ENCODE data around the gene TSEN54. TPM values are rescaled to one million over a fixed set of nuclear protein-coding genes. Genes with fewer than 3 reads are reported as not detected.

Gene TSEN54
- total and polyA plus RNA-seq, 2 experiments from 2014 or later = 42.5 to 52.3 TPM

DNA sequence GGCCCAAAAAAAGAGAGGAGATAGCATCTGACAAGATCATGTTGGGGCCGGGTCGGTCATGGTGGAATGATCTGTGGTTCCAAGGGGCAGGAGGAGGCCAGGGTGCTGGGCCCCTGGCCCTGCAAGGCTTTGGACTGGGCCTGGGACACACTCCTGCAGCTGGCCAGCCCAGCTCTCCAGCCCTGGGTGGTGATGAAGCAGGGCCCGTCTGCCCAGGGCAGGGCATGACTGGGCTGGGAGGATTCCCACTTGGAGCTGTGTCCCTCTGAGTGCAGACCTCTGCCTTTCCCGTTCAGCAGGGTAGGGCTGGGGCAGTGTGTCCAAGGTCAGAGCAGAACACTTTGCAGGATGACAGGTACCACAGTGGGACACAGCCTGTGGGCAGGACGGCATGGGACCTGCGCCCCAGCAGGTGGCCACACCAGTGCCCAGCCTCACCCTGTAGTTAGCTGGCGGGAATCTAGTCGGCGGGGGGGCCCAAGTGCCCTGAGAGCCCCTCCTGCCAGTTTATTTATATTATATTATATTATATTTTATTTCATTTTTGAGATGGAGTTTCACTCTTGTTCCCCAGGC is 43.7 kb downstream of the TSEN54 start:
- no peak for DNase-seq (ENCODE audit: low spot score)
- TF ChIP-seq EZH2 (IDR thresholded peaks at IDR 0.05; ENCODE audit: borderline replicate concordance) = no peak
- TF ChIP-seq CTCF (IDR thresholded peaks at IDR 0.05; ENCODE audit: poor library complexity) = no peak
- TF ChIP-seq EZH2phosphoT487 (IDR thresholded peaks at IDR 0.05; ENCODE audit: low read depth, severe bottlenecking, unreplicated experiment) = no peak
- Histone ChIP-seq H3K4me2 (no peak overlapping the region), H3K27me3 (no peaks in the 10 kb centered on the region), H3K9me2 (replicated peaks; ENCODE audit: insufficient read depth) (no peaks in the 10 kb centered on the region), H4K20me1 (ENCODE audit: insufficient read depth, poor library complexity, severe bottlenecking) (no peaks in the 10 kb centered on the region), H3K36me3 (replicated peaks; ENCODE audit: insufficient read depth, low read depth) (no peaks in the 10 kb centered on the region), H2AFZ (no peak overlapping the region), H3K9me3 (ENCODE audit: low read depth) (no peaks in the 10 kb centered on the region), H3K27ac (no peak overlapping the region), H3K79me2 (peaks cover 6% of the 10 kb centered on the region), H3K4me3 (no peak overlapping the region), H3K4me1 (ENCODE audit: insufficient read depth) (peaks cover 19% of the 10 kb centered on the region)
- WGBS (ENCODE audit: low lambda C conversion rate, missing lambda C conversion rate) = 91% methylated on average over 9 of the region's 9 CpGs

DNA sequence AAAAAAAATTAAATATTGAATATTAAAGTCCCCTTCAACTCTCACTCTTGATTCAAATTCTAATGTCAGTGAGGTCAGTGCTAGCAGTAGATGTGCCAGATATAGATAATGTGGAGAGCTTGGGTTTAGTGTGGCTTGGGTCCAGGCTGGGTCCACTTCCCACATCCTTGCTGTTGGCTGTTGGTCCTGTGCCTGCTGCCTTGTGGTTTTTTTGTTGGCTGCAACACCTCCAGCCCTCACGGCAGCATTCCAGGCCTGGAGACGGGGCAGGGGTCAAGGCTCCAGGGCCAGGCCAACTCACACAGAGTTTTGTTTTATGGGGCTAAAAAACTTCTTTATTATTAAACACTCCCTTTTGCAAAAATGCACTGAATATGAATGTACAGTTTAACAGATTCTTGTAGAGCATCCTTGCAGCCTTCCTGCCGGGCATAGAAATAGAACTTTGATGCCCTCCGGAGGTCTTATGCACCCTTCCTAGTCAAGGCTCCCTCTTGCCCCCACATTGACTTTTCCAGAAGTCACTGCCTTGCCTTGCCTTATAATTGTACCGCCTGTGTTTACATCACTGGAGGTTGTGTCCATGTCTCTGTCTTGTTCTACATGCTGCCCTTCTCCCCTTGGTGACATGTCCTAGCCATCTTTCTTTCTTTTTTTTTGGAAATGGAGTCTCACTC is 45.7 kb downstream of the TSEN54 start:
- Histone ChIP-seq H3K27me3 (no peaks in the 10 kb centered on the region), H3K9me3 (ENCODE audit: low read depth) (no peaks in the 10 kb centered on the region), H4K20me1 (ENCODE audit: insufficient read depth, poor library complexity, severe bottlenecking) (no peaks in the 10 kb centered on the region), H3K36me3 (replicated peaks; ENCODE audit: insufficient read depth, low read depth) (no peaks in the 10 kb centered on the region), H3K4me1 (ENCODE audit: insufficient read depth) (peaks cover 10% of the 10 kb centered on the region), H2AFZ (no peak overlapping the region), H3K27ac (no peak overlapping the region), H3K79me2 (no peaks in the 10 kb centered on the region), H3K9me2 (replicated peaks; ENCODE audit: insufficient read depth) (no peaks in the 10 kb centered on the region), H3K4me3 (no peak overlapping the region), H3K4me2 (no peak overlapping the region)
- 77% methylated on average over 5 of the region's 5 CpGs for WGBS (ENCODE audit: low lambda C conversion rate, missing lambda C conversion rate)
- DNase-seq (ENCODE audit: low spot score) = no peak
- TF ChIP-seq EZH2phosphoT487 (IDR thresholded peaks at IDR 0.05; ENCODE audit: low read depth, severe bottlenecking, unreplicated experiment) = no peak
- no peak for TF ChIP-seq EZH2 (IDR thresholded peaks at IDR 0.05; ENCODE audit: borderline replicate concordance)
- no peak for TF ChIP-seq CTCF (IDR thresholded peaks at IDR 0.05; ENCODE audit: poor library complexity)

DNA sequence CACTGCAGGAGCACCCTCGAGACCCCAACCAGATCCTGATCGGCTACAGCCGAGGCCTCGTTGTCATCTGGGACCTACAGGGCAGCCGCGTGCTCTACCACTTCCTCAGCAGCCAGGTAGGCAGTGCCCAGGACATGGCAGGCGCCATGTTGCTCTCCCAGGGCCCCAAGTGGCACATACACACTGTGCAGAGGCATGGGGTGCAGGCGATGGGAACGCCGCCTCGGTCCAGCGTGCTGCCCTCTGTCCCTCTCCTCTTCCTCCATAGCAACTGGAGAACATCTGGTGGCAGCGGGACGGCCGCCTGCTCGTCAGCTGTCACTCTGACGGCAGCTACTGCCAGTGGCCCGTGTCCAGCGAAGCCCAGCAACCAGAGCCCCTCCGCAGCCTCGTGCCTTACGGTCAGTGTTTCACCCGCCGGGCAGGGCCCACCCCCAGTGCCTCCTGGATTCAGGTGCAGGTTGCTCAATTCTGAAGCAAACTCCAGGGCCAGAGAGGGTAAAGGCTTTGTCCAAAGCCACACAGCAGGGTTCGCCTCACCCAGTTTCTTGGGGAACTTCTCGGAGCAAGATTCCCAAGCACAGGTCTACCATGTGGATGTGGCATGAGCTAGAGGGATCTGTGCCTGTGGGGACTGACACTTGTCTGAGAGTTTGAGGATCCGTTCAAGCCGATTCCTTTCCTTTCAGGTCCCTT is 46.9 kb downstream of the TSEN54 start:
- H3K36me3 ChIP-seq (replicated peaks; ENCODE audit: insufficient read depth, low read depth) = no peaks in the 10 kb centered on the region
- 92% methylated on average over 28 of the region's 28 CpGs for WGBS (ENCODE audit: low lambda C conversion rate, missing lambda C conversion rate)

More for the DNA sequence above, 46.9 kb downstream of the TSEN54 start:
- Histone ChIP-seq H3K4me1 (ENCODE audit: insufficient read depth) (no peaks in the 10 kb centered on the region), H2AFZ (no peak overlapping the region), H3K27ac (no peak overlapping the region), H3K9me2 (replicated peaks; ENCODE audit: insufficient read depth) (no peaks in the 10 kb centered on the region), H3K9me3 (ENCODE audit: low read depth) (no peaks in the 10 kb centered on the region), H3K27me3 (no peaks in the 10 kb centered on the region), H4K20me1 (ENCODE audit: insufficient read depth, poor library complexity, severe bottlenecking) (no peaks in the 10 kb centered on the region), H3K4me3 (no peak overlapping the region), H3K4me2 (no peak overlapping the region), H3K79me2 (no peaks in the 10 kb centered on the region)
- TF ChIP-seq EZH2 (IDR thresholded peaks at IDR 0.05; ENCODE audit: borderline replicate concordance) = no peak
- no peak for TF ChIP-seq EZH2phosphoT487 (IDR thresholded peaks at IDR 0.05; ENCODE audit: low read depth, severe bottlenecking, unreplicated experiment)
- no peak for TF ChIP-seq CTCF (IDR thresholded peaks at IDR 0.05; ENCODE audit: poor library complexity)
- DNase-seq (ENCODE audit: low spot score) = peak; percentile 2

Measured in hepatocyte (in vitro differentiated cells).